ENCODE measurements around the gene RAB33A.

The RAB33A gene

GRCh38 chrX:130136961-130137360 is 34.8 kb upstream of the RAB33A start:
- TF ChIP-seq CTCF (IDR thresholded peaks at IDR 0.05), result no peak
- Mint-ChIP-seq H3K27ac (peak overlapping the region; percentile 78), H3K36me3 (ENCODE audit: low read depth) (peaks cover 41% of the 10 kb centered on the region), H3K9me3 (peaks cover 41% of the 10 kb centered on the region), H3K4me3 (no peak overlapping the region), H3K27me3 (ENCODE audit: low read depth, poor library complexity) (peaks cover 2% of the 10 kb centered on the region), H3K4me1 (peaks cover 6% of the 10 kb centered on the region)
- DNase-seq, result no peak

GRCh38 chrX:130139474-130140201 is 32.1 kb upstream of the RAB33A start:
- TF ChIP-seq CTCF (IDR thresholded peaks at IDR 0.05), result no peak
- peak overlapping the region; percentile 36 for H3K27ac Mint-ChIP-seq
- H3K4me3 Mint-ChIP-seq, result no peak overlapping the region
- H3K9me3 Mint-ChIP-seq, result peaks cover 47% of the 10 kb centered on the region
- no peak for DNase-seq
- peaks cover 51% of the 10 kb centered on the region for H3K36me3 Mint-ChIP-seq (ENCODE audit: low read depth)
- H3K4me1 Mint-ChIP-seq, result peaks cover 6% of the 10 kb centered on the region
- peaks cover 2% of the 10 kb centered on the region for H3K27me3 Mint-ChIP-seq (ENCODE audit: low read depth, poor library complexity)

GRCh38 chrX:130144509-130144908 is 27.3 kb upstream of the RAB33A start:
- DNase-seq, result no peak
- Mint-ChIP-seq H3K4me1 (peaks cover 6% of the 10 kb centered on the region), H3K27me3 (ENCODE audit: low read depth, poor library complexity) (peaks cover 3% of the 10 kb centered on the region), H3K27ac (no peak overlapping the region), H3K9me3 (peaks cover 37% of the 10 kb centered on the region), H3K36me3 (ENCODE audit: low read depth) (peaks cover 64% of the 10 kb centered on the region), H3K4me3 (no peak overlapping the region)
- no peak for TF ChIP-seq CTCF (IDR thresholded peaks at IDR 0.05)

GRCh38 chrX:130145123-130145522 is 26.6 kb upstream of the RAB33A start:
- H3K9me3 Mint-ChIP-seq, result peaks cover 38% of the 10 kb centered on the region
- H3K4me3 Mint-ChIP-seq, result no peak overlapping the region
- H3K27me3 Mint-ChIP-seq (ENCODE audit: low read depth, poor library complexity), result peaks cover 3% of the 10 kb centered on the region
- H3K4me1 Mint-ChIP-seq, result peaks cover 2% of the 10 kb centered on the region
- H3K36me3 Mint-ChIP-seq (ENCODE audit: low read depth), result peaks cover 64% of the 10 kb centered on the region
- no peak overlapping the region for H3K27ac Mint-ChIP-seq
- no peak for DNase-seq
- no peak for TF ChIP-seq CTCF (IDR thresholded peaks at IDR 0.05)

GRCh38 chrX:130147631-130148030 is 24.1 kb upstream of the RAB33A start:
- DNase-seq, result no peak
- Mint-ChIP-seq H3K36me3 (ENCODE audit: low read depth) (peaks cover 53% of the 10 kb centered on the region), H3K4me3 (no peak overlapping the region), H3K9me3 (peaks cover 42% of the 10 kb centered on the region), H3K27me3 (ENCODE audit: low read depth, poor library complexity) (peaks cover 3% of the 10 kb centered on the region), H3K27ac (no peak overlapping the region), H3K4me1 (no peaks in the 10 kb centered on the region)
- TF ChIP-seq CTCF (IDR thresholded peaks at IDR 0.05), result no peak

GRCh38 chrX:130155564-130155963 is 16.2 kb upstream of the RAB33A start:
- H3K36me3 Mint-ChIP-seq (ENCODE audit: low read depth), result no peaks in the 10 kb centered on the region
- H3K27me3 Mint-ChIP-seq (ENCODE audit: low read depth, poor library complexity), result no peaks in the 10 kb centered on the region
- no peak overlapping the region for H3K27ac Mint-ChIP-seq
- DNase-seq, result no peak
- H3K4me3 Mint-ChIP-seq, result no peak overlapping the region
- no peaks in the 10 kb centered on the region for H3K4me1 Mint-ChIP-seq
- no peak for TF ChIP-seq CTCF (IDR thresholded peaks at IDR 0.05)
- peaks cover 24% of the 10 kb centered on the region for H3K9me3 Mint-ChIP-seq
